CD4-positive, alpha-beta T cell treated with Interleukin-12 subunit alpha and Interleukin-12 subunit beta, for 1 hour (primary cell): ENCODE measurements around the gene MOB3B.

ENCODE experiments used
- DNase-seq: peaks from one replicate; pipeline ENCODE4 v3.0.0-alpha.2; 2020

The MOB3B gene

GRCh38 chr9:27384262-27385014 is 145.2 kb downstream of the MOB3B start:
- no peak for DNase-seq

- DNase-seq, result no peak
These were observed 146.1 kb downstream of the MOB3B start for GRCh38 chr9:27383524-27383923.

- no peak for DNase-seq
These were observed 146.6 kb downstream of the MOB3B start for GRCh38 chr9:27382975-27383374.

GRCh38 chr9:27382308-27382707 is 147.3 kb downstream of the MOB3B start:
- no peak for DNase-seq

- no peak for DNase-seq
These were observed 150.0 kb downstream of the MOB3B start for GRCh38 chr9:27379311-27380251.

- no peak for DNase-seq
These were observed 151.7 kb downstream of the MOB3B start for GRCh38 chr9:27377811-27378456.

GRCh38 chr9:27377147-27377807 is 152.3 kb downstream of the MOB3B start:
- DNase-seq, result no peak

- no peak for DNase-seq
These were observed 155.8 kb downstream of the MOB3B start for GRCh38 chr9:27373851-27374250.

- no peak for DNase-seq
These were observed 157.0 kb downstream of the MOB3B start for GRCh38 chr9:27372615-27373014.

- no peak for DNase-seq
These were observed 158.2 kb downstream of the MOB3B start for GRCh38 chr9:27371382-27371781.

GRCh38 chr9:27369591-27369990 is 160.0 kb downstream of the MOB3B start:
- no peak for DNase-seq

- DNase-seq, result no peak
These were observed 161.2 kb downstream of the MOB3B start for GRCh38 chr9:27368316-27368985.

- DNase-seq, result no peak
These were observed 161.7 kb downstream of the MOB3B start for GRCh38 chr9:27367921-27368315.

- DNase-seq, result no peak
These were observed 162.3 kb downstream of the MOB3B start for GRCh38 chr9:27367175-27367798.

GRCh38 chr9:27365707-27366376 is 163.8 kb downstream of the MOB3B start:
- DNase-seq, result no peak

- no peak for DNase-seq
These were observed 167.0 kb downstream of the MOB3B start for GRCh38 chr9:27362447-27363210.

- no peak for DNase-seq
These were observed 168.1 kb downstream of the MOB3B start for GRCh38 chr9:27361492-27361891.

- no peak for DNase-seq
These were observed 169.9 kb downstream of the MOB3B start for GRCh38 chr9:27359763-27360162.

GRCh38 chr9:27358007-27358406 is 171.6 kb downstream of the MOB3B start:
- DNase-seq, result no peak

- no peak for DNase-seq
These were observed 173.2 kb downstream of the MOB3B start for GRCh38 chr9:27356446-27356845.
